Mucosa of descending colon (tissue), 3 donors: Measurements from ENCODE around the gene GALNT11. TPM values are rescaled to one million over a fixed set of nuclear protein-coding genes. Genes with fewer than 3 reads are reported as not detected.

Experiments
- ATAC-seq: fragments of 200-7000 bp; cut with Tn5 transposase; one replicate; pipeline ENCODE4 v1.9.1; 2020; ENCODE audit warnings: mild to moderate bottlenecking, moderate library complexity
- DNase-seq, 3 donors: peaks; one replicate each; pipeline ENCODE4 v3.0.0-alpha.2; 2020
- H3K36me3 ChIP-seq: fragments of 200-600 bp; one replicate; pipeline ENCODE4 v1.8.0; 2021; ENCODE audit warnings: low read depth, mild to moderate bottlenecking
- H3K4me1 ChIP-seq: fragments of 200-600 bp; one replicate; pipeline ENCODE4 v1.8.0; 2021; ENCODE audit warnings: low read depth, mild to moderate bottlenecking
- H3K4me3 ChIP-seq: fragments of 200-600 bp; one replicate; pipeline ENCODE4 v1.8.0; 2021; ENCODE audit warnings: mild to moderate bottlenecking
- H3K9me3 ChIP-seq: fragments of 200-600 bp; one replicate; pipeline ENCODE4 v1.8.0; 2021; ENCODE audit warnings: mild to moderate bottlenecking
- intact Hi-C, 2 donors: fragments of 100-400 bp; cut with DNase I in 1 of 2; cut with micrococcal nuclease in 1 of 2; formaldehyde crosslinking; loops; one replicate each; pipeline versions ENCODE4 v1.11.0 to v1.11.1; 2022; cut with DNase I, micrococcal nuclease
- total RNA-seq, 3 donors: library from RNA; stranded (reverse); fragmentation: NEBNext Ultra II Directional in 2 of 3; extraction: Animal tissue kit (Norgen Biotek cat#: 25700) in 2 of 3; gene quantifications; one replicate each; pipeline versions ENCODE4 v1.2.1 to v1.2.4, GENCODE V29; 2021 to 2023
- TF ChIP-seq, protein P1 (sequence below): fragments of 200-600 bp; IDR thresholded peaks from one replicate; pipeline ENCODE4 v1.8.0; 2022; ENCODE audit warnings: antibody characterized with exemption, mild to moderate bottlenecking
- donor health status: DM: no; HTN: no; CAD: no; lungs with moderate emphysema.
- donor health status: DM: no; HTN: no; CAD: no.
- donor health status: DM: no; HTN: yes; CAD: no.

GALNT11 gene
- total RNA-seq, 3 donors from 2014 or later = 16.2 to 29.3 (median 21.9) TPM

- ATAC-seq = no peak
- H3K9me3 ChIP-seq = no peaks in the 10 kb centered on the region
- no peaks in the 10 kb centered on the region for H3K4me1 ChIP-seq
- no peaks in the 10 kb centered on the region for H3K36me3 ChIP-seq
- intact Hi-C loops = no loop called here
- TF ChIP-seq, protein P1, sequence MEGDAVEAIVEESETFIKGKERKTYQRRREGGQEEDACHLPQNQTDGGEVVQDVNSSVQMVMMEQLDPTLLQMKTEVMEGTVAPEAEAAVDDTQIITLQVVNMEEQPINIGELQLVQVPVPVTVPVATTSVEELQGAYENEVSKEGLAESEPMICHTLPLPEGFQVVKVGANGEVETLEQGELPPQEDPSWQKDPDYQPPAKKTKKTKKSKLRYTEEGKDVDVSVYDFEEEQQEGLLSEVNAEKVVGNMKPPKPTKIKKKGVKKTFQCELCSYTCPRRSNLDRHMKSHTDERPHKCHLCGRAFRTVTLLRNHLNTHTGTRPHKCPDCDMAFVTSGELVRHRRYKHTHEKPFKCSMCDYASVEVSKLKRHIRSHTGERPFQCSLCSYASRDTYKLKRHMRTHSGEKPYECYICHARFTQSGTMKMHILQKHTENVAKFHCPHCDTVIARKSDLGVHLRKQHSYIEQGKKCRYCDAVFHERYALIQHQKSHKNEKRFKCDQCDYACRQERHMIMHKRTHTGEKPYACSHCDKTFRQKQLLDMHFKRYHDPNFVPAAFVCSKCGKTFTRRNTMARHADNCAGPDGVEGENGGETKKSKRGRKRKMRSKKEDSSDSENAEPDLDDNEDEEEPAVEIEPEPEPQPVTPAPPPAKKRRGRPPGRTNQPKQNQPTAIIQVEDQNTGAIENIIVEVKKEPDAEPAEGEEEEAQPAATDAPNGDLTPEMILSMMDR = no peak
- no peak for DNase-seq
- no peak overlapping the region for H3K4me3 ChIP-seq
Observed at GRCh38 chr7:152006336-152006735, 19.1 kb upstream of the GALNT11 start.

DNA sequence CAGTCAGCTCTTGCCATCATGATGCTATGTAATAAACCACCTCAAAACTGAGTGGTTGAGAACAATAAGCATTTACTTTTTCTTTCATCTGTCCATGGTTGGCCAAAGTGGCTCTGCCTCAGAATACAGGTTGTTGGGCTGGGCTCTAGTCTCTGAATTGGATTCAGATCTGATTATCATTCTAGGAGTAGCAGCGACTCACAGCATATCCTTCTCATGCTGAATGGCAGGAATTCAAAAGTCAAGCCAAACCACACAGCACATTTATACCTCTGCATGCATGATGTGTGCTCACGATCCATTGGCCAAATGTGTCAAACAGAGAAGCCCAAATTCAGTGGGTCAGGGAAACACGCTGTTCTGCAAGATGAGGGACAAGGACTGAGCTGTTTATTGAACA is 13.6 kb upstream of the GALNT11 start:
- DNase-seq (no peak), ATAC-seq (no peak)
- H3K4me3 ChIP-seq = no peak overlapping the region
- no peaks in the 10 kb centered on the region for H3K4me1 ChIP-seq
- intact Hi-C loops = no loop called here
- TF ChIP-seq, protein P1 = no peak
- no peaks in the 10 kb centered on the region for H3K9me3 ChIP-seq
- H3K36me3 ChIP-seq = no peaks in the 10 kb centered on the region

DNA sequence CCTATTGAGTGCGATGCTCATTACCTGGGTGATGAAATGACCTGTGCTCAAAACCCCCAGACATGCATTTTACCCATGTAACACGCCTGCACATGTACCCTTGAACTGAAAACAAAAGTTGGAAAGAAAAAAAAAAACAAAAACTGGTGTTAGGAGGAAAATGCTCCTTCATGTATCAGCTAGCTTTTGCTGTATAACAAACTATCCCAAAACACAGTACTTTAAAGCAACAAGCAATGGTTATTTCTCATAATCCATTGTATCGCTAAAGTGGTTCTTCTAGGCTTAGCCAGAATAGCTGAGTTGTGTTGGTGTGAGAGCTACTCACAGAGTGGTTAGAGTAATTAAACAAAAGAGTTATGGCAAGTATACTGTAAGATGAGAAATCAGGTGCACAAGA is 12.2 kb upstream of the GALNT11 start:
- no peak for ATAC-seq
- Histone ChIP-seq H3K4me3 (no peak overlapping the region), H3K9me3 (no peaks in the 10 kb centered on the region), H3K4me1 (no peaks in the 10 kb centered on the region), H3K36me3 (no peaks in the 10 kb centered on the region)
- TF ChIP-seq, protein P1 = no peak
- intact Hi-C loops = no loop called here
- DNase-seq = no peak

DNA sequence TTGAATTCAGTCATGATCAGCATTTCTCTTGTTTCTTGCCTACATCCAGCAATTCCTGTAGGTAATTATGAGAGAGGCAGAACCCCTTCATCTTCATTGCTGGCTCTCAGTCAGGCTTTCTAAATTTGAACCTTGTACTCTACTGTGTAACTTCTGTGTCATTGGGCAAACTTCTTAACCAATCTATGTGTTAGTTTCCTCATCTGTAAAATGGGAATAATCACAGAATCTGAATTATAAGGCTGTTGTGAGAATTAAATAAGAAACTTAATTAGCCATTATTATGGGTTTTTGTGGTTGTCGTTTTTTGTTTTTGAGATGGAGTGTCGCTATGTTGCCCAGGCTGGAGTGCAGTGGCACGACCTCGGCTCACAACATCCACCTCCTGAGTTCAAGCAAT is 11.5 kb upstream of the GALNT11 start:
- DNase-seq (no peak), ATAC-seq (no peak)
- Histone ChIP-seq H3K4me3 (no peak overlapping the region), H3K36me3 (no peaks in the 10 kb centered on the region), H3K9me3 (no peaks in the 10 kb centered on the region), H3K4me1 (no peaks in the 10 kb centered on the region)
- intact Hi-C loops = no loop called here
- TF ChIP-seq, protein P1 = no peak

- no peaks in the 10 kb centered on the region for H3K9me3 ChIP-seq
- no peak for DNase-seq
- intact Hi-C loops = no loop called here
- H3K36me3 ChIP-seq = no peaks in the 10 kb centered on the region
- H3K4me1 ChIP-seq = no peaks in the 10 kb centered on the region
- no peak for ATAC-seq
- no peak overlapping the region for H3K4me3 ChIP-seq
- TF ChIP-seq, protein P1 = no peak
Observed at GRCh38 chr7:152014722-152015121, 10.8 kb upstream of the GALNT11 start.

DNA sequence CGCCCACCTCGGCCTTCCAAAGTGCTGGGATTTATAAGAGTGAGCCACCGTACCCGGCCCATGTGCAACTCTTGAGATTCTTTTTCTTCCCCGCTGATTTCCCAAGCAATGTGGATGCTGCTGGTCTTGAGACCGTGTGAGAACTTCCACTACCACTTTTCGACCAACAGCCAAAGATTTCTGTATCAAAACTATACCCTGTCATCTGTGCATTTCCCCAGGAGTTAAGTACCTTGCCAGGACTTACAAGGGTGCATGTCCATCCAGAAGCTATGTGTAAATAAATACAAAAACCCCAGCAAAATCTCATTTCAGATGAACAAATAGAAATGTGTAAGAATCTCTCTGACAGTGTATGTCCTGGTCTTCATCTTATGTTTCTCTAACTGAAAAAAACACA is 9.9 kb upstream of the GALNT11 start:
- TF ChIP-seq, protein P1 = no peak

More for the DNA sequence above, 9.9 kb upstream of the GALNT11 start:
- ATAC-seq (no peak), DNase-seq (no peak)
- no peaks in the 10 kb centered on the region for H3K36me3 ChIP-seq
- intact Hi-C loops = no loop called here
- no peaks in the 10 kb centered on the region for H3K4me1 ChIP-seq
- no peak overlapping the region for H3K4me3 ChIP-seq
- no peaks in the 10 kb centered on the region for H3K9me3 ChIP-seq
